KMS-11 (cell line): ENCODE results near the gene KCTD13.
"Not testable (repeated sequence)": the region's sequence is repeated elsewhere in the genome, so short reads cannot be mapped to it uniquely, and the experiment has no call there.

Experiments used
- H2AFZ ChIP-seq: fragments of 200-600 bp; sonication (generic); 2 replicates; pipeline ENCODE4 v1.6.1; 2016; ENCODE audit warnings: antibody characterized with exemption, mixed run types, low read depth
- H3K27ac ChIP-seq: fragments of 200-600 bp; sonication (generic); 2 replicates; pipeline ENCODE4 v1.6.1; 2016; ENCODE audit warnings: mild to moderate bottlenecking, mixed run types
- H3K27me3 ChIP-seq: fragments of 200-600 bp; sonication (generic); 2 replicates; pipeline ENCODE4 v1.6.1; 2017; ENCODE audit warnings: mild to moderate bottlenecking, low read depth, mixed run types, moderate library complexity; ENCODE audit not compliant: insufficient read depth
- H3K36me3 ChIP-seq: fragments of 200-600 bp; sonication (generic); 2 replicates; pipeline ENCODE4 v1.6.1; 2017; ENCODE audit warnings: mild to moderate bottlenecking, mixed run types; ENCODE audit not compliant: insufficient read depth
- H3K4me1 ChIP-seq: fragments of 200-600 bp; sonication (generic); 2 replicates; pipeline ENCODE4 v1.6.1; 2016; ENCODE audit warnings: mild to moderate bottlenecking, low read depth, mixed run types; ENCODE audit not compliant: poor library complexity, severe bottlenecking
- H3K4me2 ChIP-seq: fragments of 200-600 bp; sonication (generic); 2 replicates; pipeline ENCODE4 v1.7.0; 2016; ENCODE audit warnings: mild to moderate bottlenecking, mixed run types
- H3K4me3 ChIP-seq: fragments of 200-600 bp; sonication (generic); IDR thresholded peaks from 2 replicates; pipeline ENCODE4 v1.6.1; 2017; ENCODE audit warnings: low read depth, low read length, mixed read lengths; ENCODE audit not compliant: insufficient read depth
- H3K79me2 ChIP-seq: fragments of 200-600 bp; sonication (generic); 2 replicates; pipeline ENCODE4 v1.6.1; 2016; ENCODE audit warnings: low read depth, mixed run types; ENCODE audit not compliant: insufficient read depth
- H3K9ac ChIP-seq: fragments of 200-600 bp; sonication (generic); 2 replicates; pipeline ENCODE4 v1.6.1; 2016; ENCODE audit warnings: mild to moderate bottlenecking, mixed run types
- H4K20me1 ChIP-seq: fragments of 200-600 bp; sonication (generic); 2 replicates; pipeline ENCODE4 v1.6.1; 2016; ENCODE audit warnings: mild to moderate bottlenecking, mixed run types; ENCODE audit not compliant: insufficient read depth
- CTCF ChIP-seq: fragments of 200-600 bp; sonication (generic); conservative IDR thresholded peaks from 2 replicates; pipeline ENCODE4 v1.6.1; 2017; ENCODE audit warnings: low read depth, mild to moderate bottlenecking, antibody characterized with exemption, low read length, moderate library complexity, mixed read lengths

The KCTD13 gene

GRCh38 chr16:29961127-29961478 is 35.1 kb upstream of the KCTD13 start:
- TF ChIP-seq CTCF, result no peak
- Histone ChIP-seq H3K9ac (peak overlapping the region; percentile 42; the same call in 1 of the 2 replicates), H3K27me3 (no peaks in the 10 kb centered on the region), H3K4me2 (peak overlapping the region; percentile 92), H3K4me1 (peaks cover 16% of the 10 kb centered on the region), H3K36me3 (no peaks in the 10 kb centered on the region), H3K27ac (peak overlapping the region; percentile 5; the same call in 1 of the 2 replicates), H2AFZ (peak overlapping the region; percentile 98), H3K4me3 (peak overlapping the region; percentile 42), H3K79me2 (no peaks in the 10 kb centered on the region), H4K20me1 (no peaks in the 10 kb centered on the region)

- not testable (repeated sequence) for H3K27ac ChIP-seq, H3K27me3 ChIP-seq, H3K79me2 ChIP-seq, H3K4me2 ChIP-seq, H3K4me3 ChIP-seq, H3K36me3 ChIP-seq, H2AFZ ChIP-seq, H4K20me1 ChIP-seq, H3K9ac ChIP-seq
- H3K4me1 ChIP-seq, result peaks cover 16% of the 10 kb centered on the region
Observed at GRCh38 chr16:29959821-29960220, 33.8 kb upstream of the KCTD13 start.

GRCh38 chr16:29959293-29959692 is 33.3 kb upstream of the KCTD13 start:
- H3K27me3 ChIP-seq, result no peaks in the 10 kb centered on the region
- no peak overlapping the region for H2AFZ ChIP-seq
- H3K9ac ChIP-seq, result no peak overlapping the region
- no peak overlapping the region for H3K4me3 ChIP-seq
- no peaks in the 10 kb centered on the region for H3K36me3 ChIP-seq
- H3K4me2 ChIP-seq, result no peak overlapping the region
- H3K27ac ChIP-seq, result no peak overlapping the region
- H3K79me2 ChIP-seq, result no peaks in the 10 kb centered on the region
- TF ChIP-seq CTCF, result no peak
- no peaks in the 10 kb centered on the region for H4K20me1 ChIP-seq
- H3K4me1 ChIP-seq, result peaks cover 16% of the 10 kb centered on the region

- H3K4me3 ChIP-seq, result no peak overlapping the region
- H2AFZ ChIP-seq, result no peak overlapping the region
- H3K36me3 ChIP-seq, result no peaks in the 10 kb centered on the region
- TF ChIP-seq CTCF, result no peak
- H3K27me3 ChIP-seq, result no peaks in the 10 kb centered on the region
- H3K79me2 ChIP-seq, result no peaks in the 10 kb centered on the region
- no peaks in the 10 kb centered on the region for H4K20me1 ChIP-seq
- H3K9ac ChIP-seq, result no peak overlapping the region
- H3K4me2 ChIP-seq, result no peak overlapping the region
- H3K4me1 ChIP-seq, result peaks cover 16% of the 10 kb centered on the region
- H3K27ac ChIP-seq, result no peak overlapping the region
Observed at GRCh38 chr16:29958756-29959155, 32.7 kb upstream of the KCTD13 start.

- Histone ChIP-seq H4K20me1 (no peaks in the 10 kb centered on the region), H2AFZ (no peak overlapping the region), H3K79me2 (no peaks in the 10 kb centered on the region), H3K4me3 (no peak overlapping the region), H3K36me3 (no peaks in the 10 kb centered on the region), H3K4me2 (no peak overlapping the region), H3K9ac (no peak overlapping the region), H3K27me3 (no peaks in the 10 kb centered on the region), H3K4me1 (no peaks in the 10 kb centered on the region), H3K27ac (no peak overlapping the region)
- no peak for TF ChIP-seq CTCF
Observed at GRCh38 chr16:29951625-29952365, 25.8 kb upstream of the KCTD13 start.
